ENCODE measurements around the gene ZNF605. TPM values are rescaled to one million over a fixed set of nuclear protein-coding genes. Genes with fewer than 3 reads are reported as not detected.
A peak's percentile ranks its signal among the peaks of the same experiment; 100 is the strongest.
"Not testable (repeated sequence)": the region's sequence is repeated elsewhere in the genome, so short reads cannot be mapped to it uniquely, and the experiment has no call there.

The ZNF605 gene
- polyA plus RNA-seq, 1 donor from 2014 or later, result 22.6 TPM

GRCh38 chr12:132908145-132909029, 47.7 kb downstream of the ZNF605 start:
- no peaks in the 10 kb centered on the region for H3K36me3 ChIP-seq (ENCODE audit: insufficient read depth, low read length)
- H3K27me3 ChIP-seq (ENCODE audit: insufficient read depth, low read depth, low read length), result no peaks in the 10 kb centered on the region
- no peaks in the 10 kb centered on the region for H3K9me3 ChIP-seq (ENCODE audit: low read length)
- H3K4me2 ChIP-seq (ENCODE audit: low read length), result peak overlapping the region; percentile 66
- H3K79me2 ChIP-seq (replicated peaks; ENCODE audit: insufficient read depth, low read length), result no peaks in the 10 kb centered on the region
- peak overlapping the region; percentile 96 for H3K4me3 ChIP-seq (ENCODE audit: low read length)
- no peaks in the 10 kb centered on the region for H3F3A ChIP-seq (ENCODE audit: insufficient read depth, low read length, poor library complexity, severe bottlenecking)
- peak overlapping the region; percentile 87 for H3K27ac ChIP-seq (ENCODE audit: low read length)
- H2AFZ ChIP-seq (ENCODE audit: low read depth, low read length), result peak overlapping the region; percentile 95
- H3K9me2 ChIP-seq (ENCODE audit: insufficient read depth, low read length), result no peaks in the 10 kb centered on the region
- H4K20me1 ChIP-seq (ENCODE audit: insufficient read depth), result no peaks in the 10 kb centered on the region
- TF ChIP-seq POLR2AphosphoS5 (IDR thresholded peaks at IDR 0.05) (peak; percentile 62), MXI1 (conservative IDR thresholded peaks at IDR 0.05; ENCODE audit: poor library complexity, severe bottlenecking) (peak; percentile 96), EZH2 (IDR thresholded peaks at IDR 0.05; ENCODE audit: borderline replicate concordance, insufficient read depth, low read length, poor library complexity, severe bottlenecking) (no peak), RAD21 (conservative IDR thresholded peaks at IDR 0.05) (peak; percentile 26), TAF1 (IDR thresholded peaks at IDR 0.05; ENCODE audit: low read depth) (peak; percentile 64), EP300 (conservative IDR thresholded peaks at IDR 0.05; ENCODE audit: poor library complexity, severe bottlenecking) (peak; percentile 21), SMC3 (conservative IDR thresholded peaks at IDR 0.05; ENCODE audit: poor library complexity) (peak; percentile 40), REST (IDR thresholded peaks at IDR 0.05; ENCODE audit: borderline replicate concordance) (peak; percentile 22), CTCF (IDR thresholded peaks at IDR 0.05; ENCODE audit: poor library complexity, severe bottlenecking) (peak; percentile 19)
- H3K9ac ChIP-seq (ENCODE audit: low read length), result peak overlapping the region; percentile 84

GRCh38 chr12:132907789-132908144, 48.3 kb downstream of the ZNF605 start:
- H3K4me2 ChIP-seq (ENCODE audit: low read length), result peak overlapping the region; percentile 30
- H3K4me3 ChIP-seq (ENCODE audit: low read length), result peak overlapping the region; percentile 96
- not testable (repeated sequence) for H3K9me2 ChIP-seq (ENCODE audit: insufficient read depth, low read length); H3K36me3 ChIP-seq (ENCODE audit: insufficient read depth, low read length); H3K9me3 ChIP-seq (ENCODE audit: low read length); H3K79me2 ChIP-seq (replicated peaks; ENCODE audit: insufficient read depth, low read length); H3F3A ChIP-seq (ENCODE audit: insufficient read depth, low read length, poor library complexity, severe bottlenecking); H4K20me1 ChIP-seq (ENCODE audit: insufficient read depth); H3K27me3 ChIP-seq (ENCODE audit: insufficient read depth, low read depth, low read length)
- peak overlapping the region; percentile 95 for H2AFZ ChIP-seq (ENCODE audit: low read depth, low read length)
- H3K9ac ChIP-seq (ENCODE audit: low read length), result peak overlapping the region; percentile 84
- H3K27ac ChIP-seq (ENCODE audit: low read length), result peak overlapping the region; percentile 87
